ENCODE results near the gene HASPIN. TPM values are rescaled to one million over a fixed set of nuclear protein-coding genes. Genes with fewer than 3 reads are reported as not detected.

The HASPIN gene
- total RNA-seq, 1 experiment from 2014 or later: 28.1 TPM

GRCh38 chr17:3762922-3763776 lies 39.4 kb downstream of the HASPIN start:
- DNase-seq (ENCODE audit: low read depth): peak; percentile 30

- no peak for DNase-seq (ENCODE audit: low read depth)
These were observed 40.1 kb downstream of the HASPIN start for GRCh38 chr17:3763777-3764170.

DNA sequence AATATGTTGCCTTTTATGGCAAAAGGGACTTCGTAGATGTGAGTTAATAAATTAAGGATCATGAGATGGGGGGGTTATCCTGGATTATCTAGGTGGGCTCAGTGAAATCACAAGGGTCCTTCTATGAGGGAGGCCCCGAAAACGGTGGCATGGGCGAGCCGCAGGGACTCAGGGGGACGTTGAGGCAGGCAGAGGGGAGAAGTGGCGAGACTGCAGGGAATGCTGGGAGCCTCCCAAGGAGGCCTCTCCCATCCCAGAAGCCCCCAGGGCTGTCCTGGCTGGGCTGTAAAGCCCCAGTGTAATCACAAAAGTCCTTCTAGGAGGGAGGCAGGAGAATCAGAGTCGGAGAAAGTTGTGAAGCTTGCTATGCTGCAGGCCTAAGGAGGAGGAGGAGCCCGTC lies 42.3 kb downstream of the HASPIN start:
- no peak for DNase-seq (ENCODE audit: low read depth)

- no peak for DNase-seq (ENCODE audit: low read depth)
These were observed 43.1 kb downstream of the HASPIN start for GRCh38 chr17:3766779-3767178.

DNA sequence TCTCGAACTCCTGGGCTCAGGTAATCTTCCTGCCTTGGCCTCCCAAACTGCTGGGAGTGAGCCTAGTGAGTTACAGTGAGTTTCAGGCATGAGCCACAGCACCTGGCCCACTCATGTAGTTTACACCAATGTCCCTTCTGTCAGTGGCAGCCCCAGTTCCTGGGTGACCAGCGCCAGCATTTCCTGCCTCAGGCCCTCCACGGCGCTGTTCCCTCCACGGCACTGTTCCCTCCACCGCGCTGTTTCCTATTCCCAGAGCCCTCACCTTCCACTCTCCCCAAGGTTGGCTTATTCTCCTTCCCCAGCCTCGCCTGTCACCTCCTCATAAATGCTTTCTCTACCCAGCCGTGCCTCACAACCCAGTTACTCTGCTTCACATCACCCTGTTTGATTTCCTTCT lies 44.6 kb downstream of the HASPIN start:
- DNase-seq (ENCODE audit: low read depth): no peak

- no peak for DNase-seq (ENCODE audit: low read depth)
These were observed 45.1 kb downstream of the HASPIN start for GRCh38 chr17:3768769-3769168.

- no peak for DNase-seq (ENCODE audit: low read depth)
These were observed 46.8 kb downstream of the HASPIN start for GRCh38 chr17:3770466-3770865.

GRCh38 chr17:3771140-3771539 lies 47.4 kb downstream of the HASPIN start:
- no peak for DNase-seq (ENCODE audit: low read depth)

GRCh38 chr17:3772764-3773163 lies 49.1 kb downstream of the HASPIN start:
- no peak for DNase-seq (ENCODE audit: low read depth)

GRCh38 chr17:3773511-3773910 lies 49.8 kb downstream of the HASPIN start:
- DNase-seq (ENCODE audit: low read depth): peak; percentile 61

- DNase-seq (ENCODE audit: low read depth): no peak
These were observed 50.3 kb downstream of the HASPIN start for GRCh38 chr17:3773966-3774365.

Other genes with a start within 250 kb of the HASPIN start
- not detected in 2 replicates for gene ASPA, start 247.9 kb upstream of the HASPIN start, total RNA-seq (2014; rRNA removed; shearing (Covaris generic))
- 0.02 and 0.07 TPM in 2 replicates for gene TRPV3, start 166.1 kb upstream of the HASPIN start, total RNA-seq (2014; rRNA removed; shearing (Covaris generic))
- gene TRPV1, start 114.5 kb upstream of the HASPIN start, total RNA-seq (2014; rRNA removed; shearing (Covaris generic)): 1.2 and 1.3 TPM in 2 replicates
- 24.7 and 31.2 TPM in 2 replicates for gene SHPK, start 87.7 kb upstream of the HASPIN start, total RNA-seq (2014; rRNA removed; shearing (Covaris generic))
- 29.4 and 30.2 TPM in 2 replicates for gene CTNS, start 87.1 kb upstream of the HASPIN start, total RNA-seq (2014; rRNA removed; shearing (Covaris generic))
- gene TAX1BP3, start 55.3 kb upstream of the HASPIN start, total RNA-seq (2014; rRNA removed; shearing (Covaris generic)): 245 and 272 TPM in 2 replicates
- 36.8 and 69.7 TPM in 2 replicates for gene EMC6, start 55.1 kb upstream of the HASPIN start, total RNA-seq (2014; rRNA removed; shearing (Covaris generic))
- gene P2RX5, start 27.7 kb upstream of the HASPIN start, total RNA-seq (2014; rRNA removed; shearing (Covaris generic)): 11.7 and 15.9 TPM in 2 replicates
- 26.9 and 34.0 TPM in 2 replicates for gene ITGAE, start 77.3 kb downstream of the HASPIN start, total RNA-seq (2014; rRNA removed; shearing (Covaris generic))
- 20.5 and 23.6 TPM in 2 replicates for gene NCBP3, start 122.3 kb downstream of the HASPIN start, total RNA-seq (2014; rRNA removed; shearing (Covaris generic))
- 9.2 and 11.8 TPM in 2 replicates for gene CAMKK1, start 169.2 kb downstream of the HASPIN start, total RNA-seq (2014; rRNA removed; shearing (Covaris generic))
- not detected in 2 replicates for gene P2RX1, start 192.6 kb downstream of the HASPIN start, total RNA-seq (2014; rRNA removed; shearing (Covaris generic))
- gene ATP2A3, start 240.5 kb downstream of the HASPIN start, total RNA-seq (2014; rRNA removed; shearing (Covaris generic)): 0.03 TPM in 1 of 2 replicates, not detected in the other